ENCODE data around the gene INPP5D. TPM values are rescaled to one million over a fixed set of nuclear protein-coding genes. Genes with fewer than 3 reads are reported as not detected.
A peak's percentile ranks its signal among the peaks of the same experiment; 100 is the strongest.

INPP5D gene
- total and polyA plus RNA-seq, 2 of the 13 experiments (the other 11 are each of a cell fraction or from before 2014, with no cell fraction given), result 16.7 to 18.0 TPM

DNA sequence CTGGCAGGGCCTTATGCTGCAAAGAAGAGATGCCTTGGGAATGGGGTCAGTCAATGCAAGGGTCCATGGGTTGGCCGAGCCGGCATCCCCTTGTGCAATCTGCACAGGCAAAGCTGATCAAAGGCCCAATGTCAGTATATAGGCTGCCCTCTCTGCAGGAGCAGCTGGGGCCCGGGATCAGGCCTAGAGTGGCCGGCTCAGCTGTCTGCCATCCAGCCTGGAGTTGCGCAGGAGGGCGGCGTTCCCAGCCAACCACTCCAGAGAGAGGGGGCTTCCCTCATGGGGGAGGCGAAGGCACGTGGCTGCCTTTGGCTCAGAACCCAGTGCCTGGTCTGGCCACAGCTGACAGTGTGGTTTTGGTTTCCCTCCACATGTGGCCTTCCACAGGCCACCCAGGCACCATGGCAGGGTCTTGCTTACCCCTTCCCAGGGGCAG lies 3.9 kb downstream of the INPP5D start (continued):
- TF ChIP-seq XBP1 (CRISPR knock-in tag; IDR thresholded peaks at IDR 0.05) (no peak), HDAC1 (CRISPR knock-in tag; IDR thresholded peaks at IDR 0.05) (no peak), ZNF768 (CRISPR knock-in tag; IDR thresholded peaks at IDR 0.05) (peak; percentile 52; the same call in 1 of the 2 replicates), AKAP8 (CRISPR knock-in tag; IDR thresholded peaks at IDR 0.05) (no peak), MEIS2 (CRISPR knock-in tag; IDR thresholded peaks at IDR 0.05) (no peak), SUZ12 (IDR thresholded peaks at IDR 0.05; ENCODE audit: low read depth, low read length) (no peak), ZNF10 (CRISPR knock-in tag; IDR thresholded peaks at IDR 0.05; ENCODE audit: borderline replicate concordance, low read depth) (no peak), NFIB (CRISPR knock-in tag; IDR thresholded peaks at IDR 0.05; ENCODE audit: borderline replicate concordance) (no peak), RBM39 (IDR thresholded peaks at IDR 0.05; ENCODE audit: low read depth, low read length, poor library complexity, severe bottlenecking) (no peak)
- TF ChIP-seq, protein P1, sequence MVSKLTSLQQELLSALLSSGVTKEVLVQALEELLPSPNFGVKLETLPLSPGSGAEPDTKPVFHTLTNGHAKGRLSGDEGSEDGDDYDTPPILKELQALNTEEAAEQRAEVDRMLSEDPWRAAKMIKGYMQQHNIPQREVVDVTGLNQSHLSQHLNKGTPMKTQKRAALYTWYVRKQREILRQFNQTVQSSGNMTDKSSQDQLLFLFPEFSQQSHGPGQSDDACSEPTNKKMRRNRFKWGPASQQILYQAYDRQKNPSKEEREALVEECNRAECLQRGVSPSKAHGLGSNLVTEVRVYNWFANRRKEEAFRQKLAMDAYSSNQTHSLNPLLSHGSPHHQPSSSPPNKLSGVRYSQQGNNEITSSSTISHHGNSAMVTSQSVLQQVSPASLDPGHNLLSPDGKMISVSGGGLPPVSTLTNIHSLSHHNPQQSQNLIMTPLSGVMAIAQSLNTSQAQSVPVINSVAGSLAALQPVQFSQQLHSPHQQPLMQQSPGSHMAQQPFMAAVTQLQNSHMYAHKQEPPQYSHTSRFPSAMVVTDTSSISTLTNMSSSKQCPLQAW (CRISPR knock-in tag; IDR thresholded peaks at IDR 0.05), result no peak
- TF ChIP-seq, protein P2, sequence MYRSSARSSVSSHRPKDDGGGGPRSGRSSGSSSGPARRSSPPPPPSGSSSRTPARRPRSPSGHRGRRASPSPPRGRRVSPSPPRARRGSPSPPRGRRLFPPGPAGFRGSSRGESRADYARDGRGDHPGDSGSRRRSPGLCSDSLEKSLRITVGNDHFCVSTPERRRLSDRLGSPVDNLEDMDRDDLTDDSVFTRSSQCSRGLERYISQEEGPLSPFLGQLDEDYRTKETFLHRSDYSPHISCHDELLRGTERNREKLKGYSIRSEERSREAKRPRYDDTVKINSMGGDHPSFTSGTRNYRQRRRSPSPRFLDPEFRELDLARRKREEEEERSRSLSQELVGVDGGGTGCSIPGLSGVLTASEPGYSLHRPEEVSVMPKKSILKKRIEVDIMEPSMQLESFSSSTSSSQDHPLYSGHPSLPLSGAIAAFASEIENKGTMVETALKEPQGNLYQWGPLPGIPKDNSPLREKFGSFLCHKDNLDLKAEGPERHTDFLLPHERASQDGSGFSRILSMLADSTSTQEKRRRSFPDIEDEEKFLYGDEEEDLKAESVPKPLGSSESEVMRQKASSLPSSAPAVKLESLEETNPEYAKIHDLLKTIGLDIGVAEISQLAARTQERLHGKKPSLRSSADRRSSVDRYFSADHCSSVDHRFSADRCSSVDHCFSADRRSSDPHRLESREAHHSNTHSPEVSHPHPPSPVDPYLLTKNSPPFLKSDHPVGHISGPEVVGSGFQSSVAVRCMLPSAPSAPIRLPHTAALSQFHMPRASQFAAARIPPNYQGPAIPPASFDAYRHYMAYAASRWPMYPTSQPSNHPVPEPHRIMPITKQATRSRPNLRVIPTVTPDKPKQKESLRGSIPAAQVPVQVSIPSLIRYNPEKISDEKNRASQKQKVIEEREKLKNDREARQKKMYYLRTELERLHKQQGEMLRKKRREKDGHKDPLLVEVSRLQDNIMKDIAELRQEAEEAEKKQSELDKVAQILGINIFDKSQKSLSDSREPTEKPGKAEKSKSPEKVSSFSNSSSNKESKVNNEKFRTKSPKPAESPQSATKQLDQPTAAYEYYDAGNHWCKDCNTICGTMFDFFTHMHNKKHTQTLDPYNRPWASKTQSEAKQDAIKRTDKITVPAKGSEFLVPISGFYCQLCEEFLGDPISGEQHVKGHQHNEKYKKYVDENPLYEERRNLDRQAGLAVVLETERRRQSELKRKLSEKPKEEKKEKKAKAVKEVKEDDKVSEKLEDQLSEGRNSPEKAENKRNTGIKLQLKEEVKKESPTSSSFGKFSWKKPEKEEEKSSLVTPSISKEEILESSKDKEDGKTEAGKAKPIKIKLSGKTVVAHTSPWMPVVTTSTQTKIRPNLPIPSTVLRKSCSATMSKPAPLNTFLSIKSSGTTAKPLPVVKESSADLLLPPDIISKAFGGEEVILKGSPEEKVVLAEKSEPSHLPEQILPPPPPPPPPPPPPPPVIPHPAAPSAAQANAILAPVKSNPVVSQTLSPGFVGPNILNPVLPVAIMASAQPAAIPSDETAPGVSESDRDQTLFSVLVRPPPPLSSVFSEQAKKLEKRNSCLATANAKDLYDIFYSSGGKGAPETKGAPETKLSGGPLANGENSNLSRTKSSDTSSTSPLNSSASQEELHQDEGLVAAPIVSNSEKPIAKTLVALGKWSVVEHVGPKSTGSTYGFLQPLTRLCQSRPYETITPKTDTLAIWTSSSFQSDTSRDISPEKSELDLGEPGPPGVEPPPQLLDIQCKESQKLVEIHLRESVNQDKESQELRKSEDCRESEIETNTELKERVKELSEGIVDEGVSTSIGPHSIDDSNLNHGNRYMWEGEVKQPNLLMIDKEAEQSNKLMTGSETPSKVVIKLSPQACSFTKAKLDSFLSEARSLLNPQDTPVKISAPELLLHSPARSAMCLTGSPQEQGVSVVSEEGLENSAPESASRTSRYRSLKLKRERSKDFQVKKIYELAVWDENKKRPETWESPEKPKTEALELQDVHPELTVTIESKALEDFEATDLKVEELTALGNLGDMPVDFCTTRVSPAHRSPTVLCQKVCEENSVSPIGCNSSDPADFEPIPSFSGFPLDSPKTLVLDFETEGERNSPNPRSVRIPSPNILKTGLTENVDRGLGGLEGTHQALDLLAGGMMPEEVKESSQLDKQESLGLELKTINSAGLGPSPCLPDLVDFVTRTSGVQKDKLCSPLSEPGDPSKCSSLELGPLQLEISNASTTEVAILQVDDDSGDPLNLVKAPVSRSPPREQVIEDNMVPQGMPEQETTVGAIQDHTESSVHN (CRISPR knock-in tag; IDR thresholded peaks at IDR 0.05), result no peak
- TF ChIP-seq, protein P3, sequence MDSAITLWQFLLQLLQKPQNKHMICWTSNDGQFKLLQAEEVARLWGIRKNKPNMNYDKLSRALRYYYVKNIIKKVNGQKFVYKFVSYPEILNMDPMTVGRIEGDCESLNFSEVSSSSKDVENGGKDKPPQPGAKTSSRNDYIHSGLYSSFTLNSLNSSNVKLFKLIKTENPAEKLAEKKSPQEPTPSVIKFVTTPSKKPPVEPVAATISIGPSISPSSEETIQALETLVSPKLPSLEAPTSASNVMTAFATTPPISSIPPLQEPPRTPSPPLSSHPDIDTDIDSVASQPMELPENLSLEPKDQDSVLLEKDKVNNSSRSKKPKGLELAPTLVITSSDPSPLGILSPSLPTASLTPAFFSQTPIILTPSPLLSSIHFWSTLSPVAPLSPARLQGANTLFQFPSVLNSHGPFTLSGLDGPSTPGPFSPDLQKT (CRISPR knock-in tag; IDR thresholded peaks at IDR 0.05; ENCODE audit: borderline replicate concordance), result no peak
- TF ChIP-seq, protein P4, sequence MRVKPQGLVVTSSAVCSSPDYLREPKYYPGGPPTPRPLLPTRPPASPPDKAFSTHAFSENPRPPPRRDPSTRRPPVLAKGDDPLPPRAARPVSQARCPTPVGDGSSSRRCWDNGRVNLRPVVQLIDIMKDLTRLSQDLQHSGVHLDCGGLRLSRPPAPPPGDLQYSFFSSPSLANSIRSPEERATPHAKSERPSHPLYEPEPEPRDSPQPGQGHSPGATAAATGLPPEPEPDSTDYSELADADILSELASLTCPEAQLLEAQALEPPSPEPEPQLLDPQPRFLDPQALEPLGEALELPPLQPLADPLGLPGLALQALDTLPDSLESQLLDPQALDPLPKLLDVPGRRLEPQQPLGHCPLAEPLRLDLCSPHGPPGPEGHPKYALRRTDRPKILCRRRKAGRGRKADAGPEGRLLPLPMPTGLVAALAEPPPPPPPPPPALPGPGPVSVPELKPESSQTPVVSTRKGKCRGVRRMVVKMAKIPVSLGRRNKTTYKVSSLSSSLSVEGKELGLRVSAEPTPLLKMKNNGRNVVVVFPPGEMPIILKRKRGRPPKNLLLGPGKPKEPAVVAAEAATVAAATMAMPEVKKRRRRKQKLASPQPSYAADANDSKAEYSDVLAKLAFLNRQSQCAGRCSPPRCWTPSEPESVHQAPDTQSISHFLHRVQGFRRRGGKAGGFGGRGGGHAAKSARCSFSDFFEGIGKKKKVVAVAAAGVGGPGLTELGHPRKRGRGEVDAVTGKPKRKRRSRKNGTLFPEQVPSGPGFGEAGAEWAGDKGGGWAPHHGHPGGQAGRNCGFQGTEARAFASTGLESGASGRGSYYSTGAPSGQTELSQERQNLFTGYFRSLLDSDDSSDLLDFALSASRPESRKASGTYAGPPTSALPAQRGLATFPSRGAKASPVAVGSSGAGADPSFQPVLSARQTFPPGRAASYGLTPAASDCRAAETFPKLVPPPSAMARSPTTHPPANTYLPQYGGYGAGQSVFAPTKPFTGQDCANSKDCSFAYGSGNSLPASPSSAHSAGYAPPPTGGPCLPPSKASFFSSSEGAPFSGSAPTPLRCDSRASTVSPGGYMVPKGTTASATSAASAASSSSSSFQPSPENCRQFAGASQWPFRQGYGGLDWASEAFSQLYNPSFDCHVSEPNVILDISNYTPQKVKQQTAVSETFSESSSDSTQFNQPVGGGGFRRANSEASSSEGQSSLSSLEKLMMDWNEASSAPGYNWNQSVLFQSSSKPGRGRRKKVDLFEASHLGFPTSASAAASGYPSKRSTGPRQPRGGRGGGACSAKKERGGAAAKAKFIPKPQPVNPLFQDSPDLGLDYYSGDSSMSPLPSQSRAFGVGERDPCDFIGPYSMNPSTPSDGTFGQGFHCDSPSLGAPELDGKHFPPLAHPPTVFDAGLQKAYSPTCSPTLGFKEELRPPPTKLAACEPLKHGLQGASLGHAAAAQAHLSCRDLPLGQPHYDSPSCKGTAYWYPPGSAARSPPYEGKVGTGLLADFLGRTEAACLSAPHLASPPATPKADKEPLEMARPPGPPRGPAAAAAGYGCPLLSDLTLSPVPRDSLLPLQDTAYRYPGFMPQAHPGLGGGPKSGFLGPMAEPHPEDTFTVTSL (CRISPR knock-in tag; IDR thresholded peaks at IDR 0.05; ENCODE audit: borderline replicate concordance), result no peak
